Measurements from ENCODE around the gene PLEKHM2.

Gene PLEKHM2

DNA sequence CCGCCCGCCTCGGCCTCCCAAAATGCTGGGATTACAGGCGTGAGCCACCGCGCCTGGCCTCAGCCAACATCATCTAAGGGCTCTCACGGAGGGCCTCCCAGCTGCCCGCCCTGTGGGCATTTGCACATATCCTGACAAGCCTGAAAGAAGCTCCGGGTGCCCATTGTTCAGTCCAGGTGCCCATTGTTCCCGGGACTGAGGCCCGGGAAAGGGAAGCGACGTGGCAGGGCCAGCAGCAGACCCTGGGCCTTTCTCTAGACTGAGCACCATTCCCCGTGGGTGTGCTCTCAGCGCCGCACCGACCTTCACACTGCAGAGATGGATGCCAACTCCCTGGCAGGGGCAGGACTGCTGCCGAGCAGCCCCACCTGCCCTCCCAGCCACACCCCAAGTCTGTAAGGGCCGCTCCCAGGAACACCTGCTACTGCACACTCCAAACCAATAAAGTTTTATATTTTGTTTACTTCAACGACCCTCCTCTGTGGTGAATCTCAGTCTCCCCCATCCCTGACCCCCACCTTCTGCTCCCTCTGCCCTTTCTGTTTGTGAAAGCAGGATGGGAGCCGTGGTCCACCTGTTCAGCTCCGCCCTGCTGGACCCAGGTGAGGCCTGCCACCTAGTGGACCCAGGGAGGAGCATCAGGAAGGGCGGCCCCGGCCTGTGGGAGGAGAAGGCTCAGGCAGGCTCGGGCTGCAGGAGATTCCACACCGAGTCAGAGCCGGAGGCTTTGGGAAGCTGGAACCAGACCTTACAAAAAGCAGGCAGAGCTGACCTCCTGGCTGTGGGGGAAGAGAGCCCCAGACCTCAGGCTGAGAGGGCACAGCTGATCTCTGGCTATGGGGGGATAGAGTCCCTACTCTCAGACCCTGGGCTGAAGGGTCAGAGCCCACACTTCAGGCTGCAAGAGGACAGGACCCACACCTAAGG is 57.1 kb downstream of the PLEKHM2 start:
- TF ChIP-seq ARNTL (CRISPR knock-in tag; IDR thresholded peaks at IDR 0.05; ENCODE audit: borderline replicate concordance, low read depth) (no peak), ZNF70 (CRISPR knock-in tag; IDR thresholded peaks at IDR 0.05) (no peak), ZFP3 (CRISPR knock-in tag; IDR thresholded peaks at IDR 0.05) (no peak), BACH2 (CRISPR knock-in tag; IDR thresholded peaks at IDR 0.05; ENCODE audit: borderline replicate concordance) (no peak), ZNF8 (CRISPR knock-in tag; IDR thresholded peaks at IDR 0.05) (no peak), ZC3H10 (CRISPR knock-in tag; IDR thresholded peaks at IDR 0.05) (no peak), CSDC2 (CRISPR knock-in tag; IDR thresholded peaks at IDR 0.05) (no peak), OSR1 (CRISPR knock-in tag; IDR thresholded peaks at IDR 0.05) (no peak)
- TF ChIP-seq, protein P1, sequence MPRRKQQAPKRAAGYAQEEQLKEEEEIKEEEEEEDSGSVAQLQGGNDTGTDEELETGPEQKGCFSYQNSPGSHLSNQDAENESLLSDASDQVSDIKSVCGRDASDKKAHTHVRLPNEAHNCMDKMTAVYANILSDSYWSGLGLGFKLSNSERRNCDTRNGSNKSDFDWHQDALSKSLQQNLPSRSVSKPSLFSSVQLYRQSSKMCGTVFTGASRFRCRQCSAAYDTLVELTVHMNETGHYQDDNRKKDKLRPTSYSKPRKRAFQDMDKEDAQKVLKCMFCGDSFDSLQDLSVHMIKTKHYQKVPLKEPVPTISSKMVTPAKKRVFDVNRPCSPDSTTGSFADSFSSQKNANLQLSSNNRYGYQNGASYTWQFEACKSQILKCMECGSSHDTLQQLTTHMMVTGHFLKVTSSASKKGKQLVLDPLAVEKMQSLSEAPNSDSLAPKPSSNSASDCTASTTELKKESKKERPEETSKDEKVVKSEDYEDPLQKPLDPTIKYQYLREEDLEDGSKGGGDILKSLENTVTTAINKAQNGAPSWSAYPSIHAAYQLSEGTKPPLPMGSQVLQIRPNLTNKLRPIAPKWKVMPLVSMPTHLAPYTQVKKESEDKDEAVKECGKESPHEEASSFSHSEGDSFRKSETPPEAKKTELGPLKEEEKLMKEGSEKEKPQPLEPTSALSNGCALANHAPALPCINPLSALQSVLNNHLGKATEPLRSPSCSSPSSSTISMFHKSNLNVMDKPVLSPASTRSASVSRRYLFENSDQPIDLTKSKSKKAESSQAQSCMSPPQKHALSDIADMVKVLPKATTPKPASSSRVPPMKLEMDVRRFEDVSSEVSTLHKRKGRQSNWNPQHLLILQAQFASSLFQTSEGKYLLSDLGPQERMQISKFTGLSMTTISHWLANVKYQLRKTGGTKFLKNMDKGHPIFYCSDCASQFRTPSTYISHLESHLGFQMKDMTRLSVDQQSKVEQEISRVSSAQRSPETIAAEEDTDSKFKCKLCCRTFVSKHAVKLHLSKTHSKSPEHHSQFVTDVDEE (CRISPR knock-in tag; IDR thresholded peaks at IDR 0.05) = no peak
- peak; percentile 86 for ATAC-seq

DNA sequence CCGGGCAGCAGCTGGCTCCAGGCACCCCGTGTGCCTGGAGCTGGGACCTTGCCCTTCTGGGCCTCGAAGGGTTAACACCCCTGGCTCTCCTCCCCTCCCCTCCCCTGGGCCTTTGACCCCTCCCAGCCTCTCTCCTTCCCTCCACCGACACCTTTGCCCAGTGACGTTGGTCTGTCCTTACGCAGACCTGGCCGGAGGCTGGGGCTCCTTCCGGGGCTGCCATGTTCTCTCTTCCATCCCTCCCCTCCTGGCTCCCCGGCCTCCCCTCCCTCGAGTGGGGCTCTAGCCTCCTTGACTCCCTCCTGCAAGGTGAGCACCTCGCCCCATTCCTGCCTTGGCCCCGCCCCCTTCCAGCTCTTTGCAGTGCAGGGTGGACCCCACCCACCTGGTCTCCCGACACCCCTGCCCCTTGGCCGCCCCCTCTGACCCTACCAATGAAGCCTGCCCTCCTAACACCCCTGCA is 58.2 kb downstream of the PLEKHM2 start, which contains the start of gene TMEM82:
TSS of gene TMEM82 (plus strand) at position 161 of the 463 bp plus-strand sequence. CDS start at position 222, 61 bp downstream.
- TF ChIP-seq ZC3H10 (CRISPR knock-in tag; IDR thresholded peaks at IDR 0.05) (no peak), OSR1 (CRISPR knock-in tag; IDR thresholded peaks at IDR 0.05) (no peak), ARNTL (CRISPR knock-in tag; IDR thresholded peaks at IDR 0.05; ENCODE audit: borderline replicate concordance, low read depth) (no peak), ZNF8 (CRISPR knock-in tag; IDR thresholded peaks at IDR 0.05) (no peak), ISL1 (CRISPR knock-in tag; IDR thresholded peaks at IDR 0.05) (no peak), ZFP30 (CRISPR knock-in tag; IDR thresholded peaks at IDR 0.05) (no peak), CSDC2 (CRISPR knock-in tag; IDR thresholded peaks at IDR 0.05) (no peak)

DNA sequence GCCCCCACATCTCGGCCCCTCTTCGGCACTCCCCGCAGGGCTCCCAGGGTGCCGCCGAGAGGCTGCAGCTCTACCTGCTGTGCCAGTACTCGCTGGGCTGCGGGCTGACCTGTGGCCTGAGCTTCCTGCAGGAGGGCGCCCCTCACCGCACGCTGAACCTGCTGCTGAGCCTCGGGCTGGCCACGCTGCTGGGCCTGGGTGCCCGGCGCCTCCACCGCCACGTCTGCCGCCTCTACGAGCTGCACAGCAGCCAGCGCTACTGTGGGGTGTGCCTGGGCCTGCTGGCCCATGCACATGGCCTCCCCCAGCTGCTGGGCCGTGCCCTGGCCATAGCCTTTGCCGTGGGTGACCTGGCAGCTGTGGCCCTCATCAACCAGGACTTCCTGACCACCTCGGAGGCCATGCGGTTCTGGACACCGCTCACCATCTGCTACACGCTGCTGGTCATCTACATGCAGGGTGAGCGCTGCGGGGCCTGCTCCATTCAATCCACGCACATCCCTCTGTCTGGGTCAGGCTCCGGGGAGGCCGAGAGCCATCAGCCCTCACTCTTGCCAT is 60.1 kb downstream of the PLEKHM2 start:
- no peak for ATAC-seq
- no peak for TF ChIP-seq OSR1 (CRISPR knock-in tag; IDR thresholded peaks at IDR 0.05)
- no peak for TF ChIP-seq BACH2 (CRISPR knock-in tag; IDR thresholded peaks at IDR 0.05; ENCODE audit: borderline replicate concordance)
- no peak for TF ChIP-seq ZNF70 (CRISPR knock-in tag; IDR thresholded peaks at IDR 0.05)
- TF ChIP-seq TOX (CRISPR knock-in tag; IDR thresholded peaks at IDR 0.05; ENCODE audit: borderline replicate concordance) = no peak
- TF ChIP-seq ZNF565 (CRISPR knock-in tag; conservative IDR thresholded peaks at IDR 0.05; ENCODE audit: low read depth) = no peak
- TF ChIP-seq CSDC2 (CRISPR knock-in tag; IDR thresholded peaks at IDR 0.05) = no peak
- no peak for TF ChIP-seq ARNTL (CRISPR knock-in tag; IDR thresholded peaks at IDR 0.05; ENCODE audit: borderline replicate concordance, low read depth)
- no peak for TF ChIP-seq SNAI2 (CRISPR knock-in tag; IDR thresholded peaks at IDR 0.05)
- no peak for TF ChIP-seq ZFP30 (CRISPR knock-in tag; IDR thresholded peaks at IDR 0.05)
- TF ChIP-seq, protein P2, sequence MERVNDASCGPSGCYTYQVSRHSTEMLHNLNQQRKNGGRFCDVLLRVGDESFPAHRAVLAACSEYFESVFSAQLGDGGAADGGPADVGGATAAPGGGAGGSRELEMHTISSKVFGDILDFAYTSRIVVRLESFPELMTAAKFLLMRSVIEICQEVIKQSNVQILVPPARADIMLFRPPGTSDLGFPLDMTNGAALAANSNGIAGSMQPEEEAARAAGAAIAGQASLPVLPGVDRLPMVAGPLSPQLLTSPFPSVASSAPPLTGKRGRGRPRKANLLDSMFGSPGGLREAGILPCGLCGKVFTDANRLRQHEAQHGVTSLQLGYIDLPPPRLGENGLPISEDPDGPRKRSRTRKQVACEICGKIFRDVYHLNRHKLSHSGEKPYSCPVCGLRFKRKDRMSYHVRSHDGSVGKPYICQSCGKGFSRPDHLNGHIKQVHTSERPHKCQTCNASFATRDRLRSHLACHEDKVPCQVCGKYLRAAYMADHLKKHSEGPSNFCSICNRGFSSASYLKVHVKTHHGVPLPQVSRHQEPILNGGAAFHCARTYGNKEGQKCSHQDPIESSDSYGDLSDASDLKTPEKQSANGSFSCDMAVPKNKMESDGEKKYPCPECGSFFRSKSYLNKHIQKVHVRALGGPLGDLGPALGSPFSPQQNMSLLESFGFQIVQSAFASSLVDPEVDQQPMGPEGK (CRISPR knock-in tag; IDR thresholded peaks at IDR 0.05; ENCODE audit: borderline replicate concordance) = no peak
- no peak for TF ChIP-seq ZNF8 (CRISPR knock-in tag; IDR thresholded peaks at IDR 0.05)
- no peak for TF ChIP-seq RARB (CRISPR knock-in tag; IDR thresholded peaks at IDR 0.05)
- TF ChIP-seq, protein P3, sequence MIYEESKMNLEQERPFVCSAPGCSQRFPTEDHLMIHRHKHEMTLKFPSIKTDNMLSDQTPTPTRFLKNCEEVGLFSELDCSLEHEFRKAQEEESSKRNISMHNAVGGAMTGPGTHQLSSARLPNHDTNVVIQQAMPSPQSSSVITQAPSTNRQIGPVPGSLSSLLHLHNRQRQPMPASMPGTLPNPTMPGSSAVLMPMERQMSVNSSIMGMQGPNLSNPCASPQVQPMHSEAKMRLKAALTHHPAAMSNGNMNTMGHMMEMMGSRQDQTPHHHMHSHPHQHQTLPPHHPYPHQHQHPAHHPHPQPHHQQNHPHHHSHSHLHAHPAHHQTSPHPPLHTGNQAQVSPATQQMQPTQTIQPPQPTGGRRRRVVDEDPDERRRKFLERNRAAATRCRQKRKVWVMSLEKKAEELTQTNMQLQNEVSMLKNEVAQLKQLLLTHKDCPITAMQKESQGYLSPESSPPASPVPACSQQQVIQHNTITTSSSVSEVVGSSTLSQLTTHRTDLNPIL (CRISPR knock-in tag; IDR thresholded peaks at IDR 0.05; ENCODE audit: low read depth) = no peak

More for the DNA sequence above, 58.2 kb downstream of the PLEKHM2 start, which contains the start of gene TMEM82:
- ATAC-seq = no peak

DNA sequence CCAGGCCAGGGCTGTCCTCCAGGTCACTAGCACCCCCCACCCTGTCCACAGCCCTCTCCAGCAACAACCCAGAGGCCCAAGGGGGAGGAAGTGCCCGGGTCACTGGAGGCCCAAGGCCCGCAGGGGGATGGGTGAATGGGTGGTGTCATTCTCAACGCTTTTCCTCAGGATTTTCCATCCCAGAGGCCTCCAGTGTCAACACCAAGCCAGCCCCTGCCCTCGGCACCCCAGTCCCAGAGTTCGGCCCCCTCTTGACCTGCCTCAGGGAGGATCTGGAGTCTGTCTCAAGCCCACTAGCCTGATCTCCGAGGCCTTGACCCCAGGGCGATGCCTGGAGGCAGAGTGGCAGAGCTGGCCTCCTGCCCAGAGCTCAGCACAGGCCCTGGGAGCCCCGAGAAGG is 63.3 kb downstream of the PLEKHM2 start:
- TF ChIP-seq ARNTL (CRISPR knock-in tag; IDR thresholded peaks at IDR 0.05; ENCODE audit: borderline replicate concordance, low read depth) (no peak), ESRRG (CRISPR knock-in tag; IDR thresholded peaks at IDR 0.05) (no peak), ZNF565 (CRISPR knock-in tag; conservative IDR thresholded peaks at IDR 0.05; ENCODE audit: low read depth) (no peak), ZFP3 (CRISPR knock-in tag; IDR thresholded peaks at IDR 0.05) (no peak)
- no peak for ATAC-seq
